Activated CD4-positive, alpha-beta T cell treated with anti-CD3 and anti-CD28 coated beads, Interleukin-2, amount 50 U/mL, for 1 hour (primary cell): ENCODE results near the gene MMP14.
"Not testable (repeated sequence)": the region's sequence is repeated elsewhere in the genome, so short reads cannot be mapped to it uniquely, and the experiment has no call there.

Experiments
- DNase-seq: peaks from one replicate; pipeline ENCODE4 v3.0.0-alpha.2; 2020

MMP14 gene

GRCh38 chr14:22842211-22843122 lies 6.1 kb downstream of the MMP14 start:
- DNase-seq: no peak

DNA sequence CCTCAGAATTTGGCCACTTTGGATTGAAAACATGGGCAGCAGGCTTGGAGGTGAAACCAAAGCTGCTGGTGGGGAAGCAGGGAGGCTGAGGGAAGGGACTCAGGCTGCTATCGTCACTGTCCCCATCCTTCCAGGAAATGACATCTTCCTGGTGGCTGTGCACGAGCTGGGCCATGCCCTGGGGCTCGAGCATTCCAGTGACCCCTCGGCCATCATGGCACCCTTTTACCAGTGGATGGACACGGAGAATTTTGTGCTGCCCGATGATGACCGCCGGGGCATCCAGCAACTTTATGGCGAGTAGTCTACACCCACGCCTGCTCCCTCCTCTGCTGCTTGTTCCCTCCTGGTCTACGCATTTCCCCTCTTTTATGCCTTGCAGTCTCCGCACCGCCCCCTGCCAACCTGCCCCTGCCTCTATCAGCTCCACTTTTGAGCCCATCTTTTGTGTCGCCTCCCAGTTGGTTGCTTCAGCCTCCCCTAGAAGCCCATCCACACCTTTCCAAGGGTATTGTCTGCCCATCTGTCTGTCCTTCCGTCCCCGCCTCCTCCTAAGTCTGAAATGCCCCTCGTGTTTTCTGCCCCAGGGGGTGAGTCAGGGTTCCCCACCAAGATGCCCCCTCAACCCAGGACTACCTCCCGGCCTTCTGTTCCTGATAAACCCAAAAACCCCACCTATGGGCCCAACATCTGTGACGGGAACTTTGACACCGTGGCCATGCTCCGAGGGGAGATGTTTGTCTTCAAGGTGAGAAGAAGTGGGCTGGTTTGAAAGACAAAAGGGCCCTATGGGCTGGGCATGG lies 6.9 kb downstream of the MMP14 start:
- DNase-seq: no peak

- no peak for DNase-seq
These were observed 8.1 kb downstream of the MMP14 start for GRCh38 chr14:22844221-22845102.

DNA sequence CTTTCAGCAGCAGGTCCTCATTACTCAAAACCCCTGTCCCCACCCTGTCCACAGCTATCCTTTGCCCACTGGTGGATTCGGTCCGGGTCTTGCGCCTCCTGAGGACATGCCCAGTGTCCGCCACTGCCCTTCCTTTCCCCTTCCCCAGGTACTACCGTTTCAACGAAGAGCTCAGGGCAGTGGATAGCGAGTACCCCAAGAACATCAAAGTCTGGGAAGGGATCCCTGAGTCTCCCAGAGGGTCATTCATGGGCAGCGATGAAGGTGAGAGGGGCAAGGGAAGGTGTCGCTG lies 8.7 kb downstream of the MMP14 start:
- no peak for DNase-seq

GRCh38 chr14:22845821-22846625 lies 9.6 kb downstream of the MMP14 start:
- no peak for DNase-seq

DNA sequence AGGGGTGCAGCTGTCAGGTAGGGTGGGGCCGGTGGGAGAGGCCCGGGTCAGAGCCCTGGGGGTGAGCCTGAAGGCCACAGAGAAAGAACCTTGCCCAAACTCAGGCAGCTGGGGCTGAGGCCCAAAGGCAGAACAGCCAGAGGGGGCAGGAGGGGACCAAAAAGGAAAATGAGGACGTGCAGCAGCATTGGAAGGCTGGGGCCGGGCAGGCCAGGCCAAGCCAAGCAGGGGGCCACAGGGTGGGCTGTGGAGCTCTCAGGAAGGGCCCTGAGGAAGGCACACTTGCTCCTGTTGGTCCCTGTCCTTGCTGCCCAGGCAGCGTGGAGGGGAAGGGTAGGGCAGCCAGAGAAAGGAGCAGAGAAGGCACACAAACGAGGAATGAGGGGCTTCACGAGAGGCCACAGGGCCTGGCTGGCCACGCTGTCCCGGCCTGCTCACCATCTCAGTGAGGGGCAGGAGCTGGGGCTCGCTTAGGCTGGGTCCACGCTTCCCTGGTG lies 10.5 kb downstream of the MMP14 start:
- DNase-seq: no peak

DNA sequence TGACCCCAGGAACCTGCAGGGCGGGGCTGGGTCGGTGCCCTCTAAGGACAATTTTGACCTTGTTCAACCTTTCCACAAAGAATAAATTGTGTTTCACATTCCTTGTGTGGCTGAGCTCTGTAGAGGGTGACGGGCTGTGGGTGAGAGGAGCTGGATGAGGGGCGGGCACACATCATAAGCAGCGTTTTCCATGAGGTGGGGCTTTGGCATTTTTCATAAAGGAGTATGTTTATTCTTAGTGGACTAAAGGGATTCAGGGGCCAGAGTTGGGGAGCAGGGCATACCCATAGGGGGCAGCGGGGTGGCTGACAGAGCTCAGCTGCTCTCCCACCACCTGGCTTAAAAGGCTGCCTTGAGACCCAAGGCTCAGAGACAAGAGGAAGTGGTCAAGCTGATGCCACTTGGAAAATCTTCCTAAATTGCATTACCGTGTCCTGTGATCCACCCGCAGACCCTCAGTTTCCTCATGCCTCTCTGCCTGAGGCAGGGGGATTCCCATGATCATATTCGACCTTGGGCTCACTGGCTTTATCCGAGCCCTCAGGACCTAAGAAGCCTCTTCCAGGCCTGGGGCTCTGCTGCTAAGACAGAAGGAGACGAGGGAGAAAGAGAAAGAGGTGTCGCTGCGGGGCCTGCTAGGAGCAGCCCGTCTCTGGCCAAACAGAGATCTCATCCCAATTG lies 11.4 kb downstream of the MMP14 start:
- DNase-seq: no peak

- DNase-seq: no peak
These were observed 12.2 kb downstream of the MMP14 start for GRCh38 chr14:22848351-22849164.

- no peak for DNase-seq
These were observed 12.9 kb downstream of the MMP14 start for GRCh38 chr14:22849212-22849819.

GRCh38 chr14:22850944-22851764 lies 14.8 kb downstream of the MMP14 start:
- DNase-seq: no peak

- DNase-seq: not testable (repeated sequence)
These were observed 15.8 kb downstream of the MMP14 start for GRCh38 chr14:22852178-22852577.

GRCh38 chr14:22852599-22852939 lies 16.2 kb downstream of the MMP14 start:
- no peak for DNase-seq

DNA sequence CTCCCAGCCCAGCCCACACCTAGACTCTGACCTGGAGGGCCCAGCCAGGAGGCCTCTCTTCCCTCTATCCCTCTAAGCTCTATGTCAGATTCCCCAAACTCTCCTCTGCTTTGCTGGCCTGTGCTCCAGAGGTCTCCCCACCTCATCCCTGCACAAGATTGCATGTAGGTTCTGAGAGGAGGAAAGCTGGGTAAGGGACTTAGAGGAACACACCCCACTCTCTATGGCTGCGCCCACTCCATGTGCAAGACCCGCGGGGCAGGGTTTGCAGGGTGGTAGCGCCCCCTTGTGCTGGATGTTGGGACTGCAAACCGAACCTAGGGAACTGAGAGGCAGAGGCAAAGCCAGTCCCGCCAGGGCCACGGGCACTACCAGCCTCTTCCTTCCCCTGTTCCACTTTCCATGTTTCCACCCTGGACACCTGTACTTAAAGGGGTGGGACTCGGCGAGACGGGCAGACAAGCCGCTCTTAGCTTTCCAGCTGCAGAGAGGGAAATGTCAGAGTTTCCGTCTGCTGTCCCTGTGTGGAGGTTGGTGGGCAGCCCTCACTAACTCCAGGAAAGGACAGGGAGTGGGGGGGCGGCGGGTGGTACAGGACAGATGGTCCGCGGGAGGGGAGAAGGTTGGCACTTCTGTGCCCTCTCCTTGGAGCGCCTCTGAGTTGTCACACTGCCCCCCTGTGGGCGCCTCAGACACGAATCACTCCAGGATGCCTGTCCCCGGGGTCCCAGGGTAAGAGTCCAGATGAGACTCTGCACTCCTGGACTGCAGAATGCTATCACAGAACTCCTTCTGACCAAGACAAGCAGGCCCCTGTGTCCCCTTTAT lies 16.8 kb downstream of the MMP14 start:
- DNase-seq: peak; percentile 92

DNA sequence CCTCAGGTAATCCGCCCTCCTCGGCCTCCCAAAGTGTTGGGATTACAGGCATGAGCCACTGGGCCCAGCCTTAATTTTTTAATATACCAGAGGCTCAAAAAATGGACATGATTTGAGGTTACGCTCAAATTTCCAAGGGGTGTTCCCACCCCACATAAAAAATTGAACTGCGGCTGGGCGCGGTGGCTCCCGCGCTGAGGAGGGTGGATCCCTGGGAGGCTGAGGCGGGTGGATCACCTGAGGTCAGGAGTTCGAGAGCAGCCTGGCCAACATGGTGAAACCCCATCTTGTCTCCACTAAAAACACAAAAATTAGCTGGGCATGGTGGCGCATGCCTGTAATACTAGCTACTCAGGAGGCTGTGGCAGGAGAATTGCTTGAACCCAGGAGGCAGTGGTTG lies 17.9 kb downstream of the MMP14 start:
- not testable (repeated sequence) for DNase-seq

DNA sequence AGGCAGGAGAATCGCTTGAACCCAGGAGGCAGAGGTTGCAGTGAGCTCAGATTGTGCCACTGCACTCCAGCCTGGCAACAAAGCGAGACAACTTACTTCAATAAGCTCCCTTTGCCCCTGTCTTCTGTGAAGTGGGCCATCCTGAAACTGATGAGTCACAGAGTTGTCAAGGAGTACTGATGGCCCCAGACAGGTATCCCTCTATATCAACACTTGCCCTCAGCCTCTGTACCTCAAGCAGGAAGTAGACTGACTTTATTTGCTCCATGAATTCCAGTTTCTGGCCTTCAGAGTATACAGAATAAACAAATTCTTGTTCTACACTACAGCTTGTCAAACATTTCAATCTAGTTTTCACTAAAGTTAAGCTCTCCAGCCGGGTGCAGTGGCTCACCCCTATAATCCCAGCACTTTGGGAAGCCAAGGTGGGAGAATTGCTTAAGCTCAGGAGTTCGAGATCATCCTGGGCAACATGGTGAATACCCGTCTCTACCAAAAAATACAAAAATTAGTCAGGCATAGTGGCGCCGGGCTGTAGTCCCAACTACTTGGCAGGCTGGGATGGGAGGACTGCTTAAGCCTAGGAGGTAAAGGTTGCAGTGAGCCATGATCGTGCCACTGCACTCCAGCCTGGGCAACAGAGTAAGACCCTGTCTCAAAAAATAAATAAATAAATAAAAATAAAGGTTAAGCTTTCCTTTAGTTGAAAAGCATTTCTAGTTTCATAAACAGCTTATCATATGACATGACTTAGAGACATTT lies 18.8 kb downstream of the MMP14 start:
- no peak for DNase-seq

DNA sequence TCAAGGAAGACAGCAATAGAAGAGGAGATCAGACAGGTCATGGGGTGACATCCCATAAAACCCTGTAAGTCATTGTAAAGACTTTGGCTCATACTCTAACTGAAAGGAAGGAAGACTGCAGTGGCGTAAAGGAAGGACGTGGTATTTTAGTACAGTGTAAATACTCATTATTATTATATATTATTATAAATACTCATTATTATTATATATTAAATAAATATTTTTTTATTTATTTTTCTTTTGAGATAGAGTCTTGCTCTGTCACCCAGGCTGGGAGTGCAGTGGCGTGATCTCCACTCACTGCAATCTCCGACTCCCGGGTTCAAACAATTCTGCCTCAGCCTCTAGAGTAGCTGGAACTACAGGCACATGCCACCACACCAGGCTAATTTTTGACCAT lies 20.0 kb downstream of the MMP14 start:
- no peak for DNase-seq

- DNase-seq: not testable (repeated sequence)
These were observed 24.0 kb downstream of the MMP14 start for GRCh38 chr14:22860377-22860776.

DNA sequence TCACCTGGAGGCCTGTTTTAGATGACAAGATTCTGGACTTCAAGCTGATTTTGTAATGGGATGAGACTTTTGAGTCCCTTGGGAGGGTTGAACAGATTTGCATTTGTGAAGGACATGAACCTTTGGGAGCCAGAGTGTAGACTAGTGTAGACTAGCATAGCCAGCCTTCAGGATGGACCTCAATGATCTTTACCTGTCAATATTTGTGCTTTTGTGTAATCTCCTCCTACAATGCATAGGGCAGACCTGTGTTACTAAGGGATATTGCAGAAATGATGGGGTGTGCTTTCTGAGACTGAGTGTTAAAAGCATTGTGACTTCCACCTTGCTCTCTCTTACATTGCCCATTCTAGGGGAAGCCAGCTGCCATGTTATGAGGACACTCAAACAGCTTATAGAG lies 25.3 kb downstream of the MMP14 start:
- no peak for DNase-seq
